Left ventricle myocardium inferior (tissue), 1 donor: Measurements from ENCODE around the gene ZNRF3. TPM values are rescaled to one million over a fixed set of nuclear protein-coding genes. Genes with fewer than 3 reads are reported as not detected.
A peak's percentile ranks its signal among the peaks of the same experiment; 100 is the strongest.

Experiments
- DNase-seq: peaks from one replicate; pipeline ENCODE4 v3.0.0-alpha.2; 2020
- H3K27ac ChIP-seq: fragments of 200-600 bp; replicated peaks from 2 replicates; pipeline ENCODE4 v1.8.0; 2021
- H3K27me3 ChIP-seq: fragments of 200-600 bp; 2 replicates; pipeline ENCODE4 v1.8.0; 2021; ENCODE audit warnings: low read depth
- H3K36me3 ChIP-seq: fragments of 200-600 bp; 2 replicates; pipeline ENCODE4 v1.8.0; 2021
- H3K4me1 ChIP-seq: fragments of 200-600 bp; 2 replicates; pipeline ENCODE4 v1.8.0; 2021
- H3K4me3 ChIP-seq: fragments of 200-600 bp; 2 replicates; pipeline ENCODE4 v1.8.0; 2021; ENCODE audit warnings: mild to moderate bottlenecking, moderate library complexity
- H3K9me3 ChIP-seq: fragments of 200-600 bp; replicated peaks from 2 replicates; pipeline ENCODE4 v1.8.0; 2021
- CTCF ChIP-seq: fragments of 200-600 bp; IDR thresholded peaks from 2 replicates; pipeline ENCODE4 v1.8.0; 2021; ENCODE audit warnings: antibody characterized with exemption, mild to moderate bottlenecking, borderline replicate concordance
- intact Hi-C: fragments of 100-400 bp; cut with micrococcal nuclease; formaldehyde crosslinking; loops from one replicate; pipeline ENCODE4 v1.11.0; 2022
- total RNA-seq: library from RNA; stranded (reverse); fragmentation: NEBNext Ultra II Directional; extraction: Animal tissue kit (Norgen Biotek cat#: 25700); gene quantifications from one replicate; pipeline ENCODE4 v1.2.1, GENCODE V29; 2021
- donor health status: DM: no; HTN: yes; CAD: no; lungs with severe emphysema.

The ZNRF3 gene
- total RNA-seq, 1 donor from 2014 or later, result 6.3 TPM

- H3K27me3 ChIP-seq, result no peaks in the 10 kb centered on the region
- no peak for TF ChIP-seq CTCF
- H3K4me1 ChIP-seq, result peaks cover 27% of the 10 kb centered on the region
- H3K9me3 ChIP-seq, result peaks cover 19% of the 10 kb centered on the region
- intact Hi-C loops, result no loop called here
- no peak overlapping the region for H3K27ac ChIP-seq
- DNase-seq, result no peak
- no peak overlapping the region for H3K4me3 ChIP-seq
- H3K36me3 ChIP-seq, result peaks cover 7% of the 10 kb centered on the region
Observed at GRCh38 chr22:28949788-28950187, 66.4 kb downstream of the ZNRF3 start.

- no peak for TF ChIP-seq CTCF
- no peaks in the 10 kb centered on the region for H3K27me3 ChIP-seq
- no peak overlapping the region for H3K27ac ChIP-seq
- H3K36me3 ChIP-seq, result peaks cover 7% of the 10 kb centered on the region
- peaks cover 29% of the 10 kb centered on the region for H3K4me1 ChIP-seq
- H3K4me3 ChIP-seq, result no peak overlapping the region
- H3K9me3 ChIP-seq, result peaks cover 19% of the 10 kb centered on the region
- DNase-seq, result no peak
- intact Hi-C loops, result no loop called here
Observed at GRCh38 chr22:28950617-28951411, 67.4 kb downstream of the ZNRF3 start.

- Histone ChIP-seq H3K4me1 (peaks cover 36% of the 10 kb centered on the region), H3K9me3 (peaks cover 15% of the 10 kb centered on the region), H3K27ac (no peak overlapping the region), H3K36me3 (peaks cover 7% of the 10 kb centered on the region), H3K27me3 (no peaks in the 10 kb centered on the region), H3K4me3 (no peak overlapping the region)
- intact Hi-C loops, result no loop called here
- no peak for TF ChIP-seq CTCF
- no peak for DNase-seq
Observed at GRCh38 chr22:28951530-28951929, 68.2 kb downstream of the ZNRF3 start.

GRCh38 chr22:28951969-28952521 lies 68.7 kb downstream of the ZNRF3 start:
- TF ChIP-seq CTCF, result peak; percentile 42
- H3K27me3 ChIP-seq, result no peaks in the 10 kb centered on the region
- no peak overlapping the region for H3K27ac ChIP-seq
- peaks cover 2% of the 10 kb centered on the region for H3K36me3 ChIP-seq
- peaks cover 41% of the 10 kb centered on the region for H3K4me1 ChIP-seq
- H3K9me3 ChIP-seq, result peaks cover 9% of the 10 kb centered on the region
- no peak for DNase-seq
- intact Hi-C loops, result no loop called here
- no peak overlapping the region for H3K4me3 ChIP-seq

GRCh38 chr22:28952857-28953256 lies 69.5 kb downstream of the ZNRF3 start:
- Histone ChIP-seq H3K27me3 (no peaks in the 10 kb centered on the region), H3K27ac (no peak overlapping the region), H3K36me3 (no peaks in the 10 kb centered on the region), H3K4me3 (no peak overlapping the region), H3K9me3 (peaks cover 1% of the 10 kb centered on the region), H3K4me1 (peaks cover 43% of the 10 kb centered on the region)
- intact Hi-C loops, result no loop called here
- DNase-seq, result no peak
- TF ChIP-seq CTCF, result no peak
